NCI-H82 treated with DMSO at 0.1 percent for 48 hours (cell line): ENCODE measurements around the gene QRICH2.
A peak's percentile ranks its signal among the peaks of the same experiment; 100 is the strongest.
"Not testable (repeated sequence)": the region's sequence is repeated elsewhere in the genome, so short reads cannot be mapped to it uniquely, and the experiment has no call there.

ENCODE experiments used
- DNase-seq: peaks from one replicate; lab custom pipeline; 2025; ENCODE audit not compliant: unreplicated experiment; lab: John Stamatoyannopoulos, UW

QRICH2 gene

DNA sequence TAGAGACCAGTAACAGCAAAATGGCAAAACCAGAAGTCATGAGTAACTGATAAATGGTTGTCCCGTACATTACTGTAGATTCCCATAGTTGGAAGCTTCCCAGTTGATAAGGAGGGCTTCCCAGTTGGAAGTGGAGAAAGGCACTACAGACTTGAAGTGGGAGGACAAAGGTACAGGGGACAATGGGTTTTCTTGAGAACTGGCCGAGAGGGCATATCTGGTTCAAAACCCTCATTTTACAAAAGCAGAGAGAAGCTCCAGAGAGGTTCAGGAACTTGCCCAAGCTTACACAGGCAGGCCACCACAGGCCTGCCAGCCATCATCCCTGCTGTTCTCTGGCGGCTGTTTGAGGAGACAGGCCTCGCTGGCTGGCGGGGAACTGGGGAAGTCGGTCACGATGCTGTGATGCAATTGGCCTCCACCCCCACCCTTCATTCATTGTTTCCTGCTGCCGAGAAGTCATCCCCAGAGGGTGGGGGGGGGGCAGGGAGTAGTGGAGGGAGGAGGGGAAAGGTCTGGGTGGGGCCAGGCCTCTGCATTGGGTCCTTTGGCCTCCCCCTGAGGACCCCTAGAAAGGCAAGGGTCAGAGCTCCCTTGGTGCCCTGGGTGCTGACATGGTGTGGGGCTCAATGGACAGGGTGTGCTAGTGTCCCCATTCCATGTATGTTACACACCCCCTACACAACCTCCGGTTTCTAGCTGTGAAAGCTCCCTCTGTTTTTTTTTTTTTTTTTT, 39.9 kb downstream of the QRICH2 start:
- DNase-seq: no peak

DNA sequence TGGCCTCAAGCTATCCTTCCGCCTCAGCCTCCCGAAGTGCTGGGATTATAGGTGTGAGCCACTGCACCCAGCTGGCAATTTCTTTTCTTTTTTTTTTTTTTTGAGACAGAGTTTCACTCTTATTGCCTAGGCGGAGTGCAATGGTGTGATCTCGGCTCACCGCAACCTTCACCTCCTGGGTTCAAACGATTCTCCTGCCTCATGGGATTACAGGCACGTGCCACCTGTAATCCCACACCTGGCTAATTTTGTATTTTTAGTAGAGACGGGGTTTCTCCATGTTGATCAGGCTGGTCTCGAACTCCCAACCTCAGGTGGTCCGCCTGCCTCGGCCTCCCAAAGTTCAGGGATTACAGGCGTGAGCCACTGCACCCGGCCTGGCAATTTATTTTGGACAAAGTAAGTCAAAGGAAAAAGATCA, 40.5 kb downstream of the QRICH2 start:
- DNase-seq: not testable (repeated sequence)

DNA sequence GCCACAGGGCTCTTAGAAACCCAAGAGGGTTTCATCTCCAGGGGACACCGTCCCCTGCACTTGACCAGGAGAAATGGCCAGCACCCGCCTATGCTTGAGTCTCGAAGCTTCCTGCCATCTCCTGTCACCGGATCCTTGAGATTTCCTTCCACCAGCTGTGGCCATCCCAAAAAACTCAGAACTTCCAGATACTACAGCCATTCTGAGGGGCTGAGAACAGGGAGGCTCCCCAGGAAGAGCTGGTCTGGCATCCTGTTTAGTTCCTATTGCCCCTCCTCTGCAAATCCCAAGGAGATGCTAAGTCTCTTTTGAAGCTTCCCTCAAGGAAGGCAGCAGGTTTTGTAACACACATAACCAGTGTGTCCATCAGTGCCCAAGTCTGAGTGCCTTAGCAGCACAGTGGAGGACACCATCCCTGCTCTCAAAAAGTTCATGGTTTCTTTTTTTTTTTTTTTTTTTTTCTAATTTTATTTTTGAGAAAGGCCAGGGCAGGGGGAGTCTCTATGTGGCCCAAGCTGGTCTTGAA, 41.0 kb downstream of the QRICH2 start:
- no peak for DNase-seq

DNA sequence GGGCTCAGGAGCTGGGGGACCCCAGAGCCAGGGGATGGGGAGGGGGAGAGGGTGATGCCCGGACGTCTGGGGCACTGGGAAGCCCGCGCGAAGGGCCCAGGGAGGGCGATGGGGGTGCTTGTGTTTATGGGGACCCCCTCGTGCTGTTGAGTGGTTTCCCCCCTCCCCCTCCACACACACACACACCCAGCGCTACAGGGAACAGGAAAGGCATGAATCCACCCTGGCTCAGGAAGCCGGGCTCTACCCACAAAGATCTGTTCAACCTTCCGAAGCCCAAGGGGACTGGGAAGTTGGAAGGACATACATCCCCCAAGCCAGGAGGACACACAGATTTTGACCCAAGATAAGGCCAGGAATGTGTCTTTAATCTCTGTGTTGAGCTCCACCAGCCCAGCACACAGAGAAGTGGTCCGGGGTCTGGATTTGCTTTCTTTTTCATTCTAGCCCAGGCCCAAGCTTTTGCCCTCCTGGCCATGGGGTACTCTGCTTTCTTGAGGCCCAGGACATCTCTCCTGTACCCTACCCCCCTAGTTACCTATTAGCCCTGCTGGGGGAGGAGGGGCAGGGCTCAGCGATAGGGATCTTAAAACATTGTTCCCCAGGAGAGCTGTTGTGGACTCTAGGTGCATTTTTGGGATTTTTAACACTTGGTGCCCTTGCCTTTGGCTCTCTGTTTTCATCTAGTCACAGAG, 41.7 kb downstream of the QRICH2 start:
- DNase-seq: no peak

DNA sequence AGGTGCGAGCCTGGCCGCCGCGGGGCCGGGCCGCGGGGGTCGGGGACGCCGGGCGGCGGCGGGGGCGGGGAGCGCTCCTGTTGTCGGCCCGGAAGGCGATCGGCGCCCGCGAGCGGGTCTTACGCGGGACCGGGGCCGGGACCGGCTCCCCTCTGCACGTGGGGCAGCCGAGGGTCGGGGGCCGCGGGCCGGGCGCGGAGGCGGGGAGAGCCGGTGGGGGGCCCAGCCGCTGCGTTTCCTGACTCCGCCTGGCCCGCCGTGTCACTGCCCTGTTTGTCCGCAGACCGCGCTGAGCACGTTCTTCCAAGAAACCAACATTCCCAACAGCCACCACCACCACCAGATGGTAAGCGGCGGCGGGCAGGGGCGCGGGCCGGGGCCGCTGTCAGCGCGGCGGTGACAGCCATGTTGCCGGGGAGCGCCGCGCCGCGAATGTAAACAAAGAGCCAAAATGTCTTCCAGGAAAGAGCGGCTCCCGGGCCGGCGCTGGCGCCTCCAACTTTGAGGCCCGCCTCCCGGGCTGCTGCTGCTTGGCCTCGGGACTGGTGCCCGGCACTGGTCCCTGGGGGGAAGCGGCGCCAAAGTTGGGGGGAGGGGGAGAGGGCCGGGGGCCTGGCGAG, 42.3 kb downstream of the QRICH2 start:
- DNase-seq: no peak

DNA sequence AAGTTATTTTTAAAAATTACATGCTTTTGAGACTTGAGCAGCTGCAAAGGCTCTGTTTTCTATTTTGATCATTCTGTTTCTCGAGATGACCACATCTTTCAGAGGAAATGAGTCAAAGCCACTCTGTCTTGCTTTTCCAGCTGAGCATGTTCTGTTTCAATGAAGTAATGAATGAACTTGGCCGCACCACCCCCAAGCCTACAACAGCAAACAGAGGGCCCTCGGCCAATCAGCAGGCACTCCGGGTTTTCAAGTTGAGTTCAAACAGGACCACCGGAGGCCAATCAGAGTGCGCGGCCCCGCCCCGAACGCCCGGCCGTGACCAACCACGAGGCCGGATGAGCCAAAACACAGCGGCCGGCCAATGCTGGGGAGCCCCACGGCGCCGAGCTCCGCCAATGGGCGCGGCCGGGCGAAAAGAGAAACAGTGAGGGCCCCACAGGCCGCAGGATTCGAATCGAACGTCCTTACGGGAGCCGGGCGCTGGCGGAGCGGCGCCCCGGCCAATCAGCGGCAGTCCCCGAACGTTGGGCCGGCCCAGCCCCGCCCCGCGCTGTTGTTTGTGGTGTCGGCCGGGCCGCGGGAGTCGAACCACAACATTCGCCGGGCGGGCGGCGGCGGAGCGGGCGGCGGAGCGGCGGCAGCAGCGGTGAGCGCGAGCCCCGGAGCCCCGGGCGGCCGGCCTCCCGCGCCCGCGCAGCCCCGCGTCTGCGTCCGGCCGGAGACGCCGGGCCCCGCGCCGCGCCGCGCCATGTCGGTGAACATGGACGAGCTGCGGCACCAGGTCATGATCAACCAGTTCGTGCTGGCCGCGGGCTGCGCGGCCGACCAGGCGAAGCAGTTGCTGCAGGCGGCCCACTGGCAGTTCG, 43.1 kb downstream of the QRICH2 start, which contains the start of gene UBALD2:
UBALD2 (plus strand) TSS at position 594 of the 869 bp plus-strand sequence; CDS start at position 752, 158 bp downstream.
- peak; percentile 95 for DNase-seq

DNA sequence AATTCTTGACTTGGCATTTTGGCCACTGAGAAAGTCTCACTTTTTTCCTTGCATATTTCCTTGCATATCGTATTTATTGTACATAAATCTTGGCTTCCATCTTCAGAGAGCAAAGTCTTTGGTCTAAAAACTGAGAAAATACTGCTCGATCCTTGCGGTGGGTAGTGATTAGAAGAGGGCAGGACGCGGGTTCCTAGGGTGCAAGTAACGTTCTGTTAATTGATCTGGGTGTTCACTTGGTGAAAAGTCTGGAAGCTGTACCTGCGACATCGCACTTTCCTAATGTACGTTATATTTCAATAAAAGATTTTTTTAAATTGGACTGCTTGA, 43.7 kb downstream of the QRICH2 start:
- no peak for DNase-seq

DNA sequence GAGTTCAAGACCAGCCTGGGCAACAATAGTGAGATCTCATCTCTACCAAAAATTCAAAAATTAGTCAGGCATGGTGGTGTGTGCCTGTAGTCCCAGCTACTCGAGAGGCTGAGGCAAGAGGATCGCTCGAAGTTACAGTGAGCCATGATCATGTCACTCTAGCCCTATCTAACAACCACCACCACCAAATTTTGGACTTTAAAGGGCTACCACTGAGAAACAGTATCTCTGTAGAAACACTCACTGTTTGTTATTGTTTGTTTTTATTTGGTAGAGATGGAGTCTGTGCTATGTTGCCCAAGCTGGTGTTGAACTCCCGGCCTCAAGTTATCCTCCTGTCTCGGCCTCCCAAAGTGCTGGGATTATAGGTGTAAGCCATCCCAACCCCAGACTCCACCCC, 44.2 kb downstream of the QRICH2 start:
- DNase-seq: no peak

DNA sequence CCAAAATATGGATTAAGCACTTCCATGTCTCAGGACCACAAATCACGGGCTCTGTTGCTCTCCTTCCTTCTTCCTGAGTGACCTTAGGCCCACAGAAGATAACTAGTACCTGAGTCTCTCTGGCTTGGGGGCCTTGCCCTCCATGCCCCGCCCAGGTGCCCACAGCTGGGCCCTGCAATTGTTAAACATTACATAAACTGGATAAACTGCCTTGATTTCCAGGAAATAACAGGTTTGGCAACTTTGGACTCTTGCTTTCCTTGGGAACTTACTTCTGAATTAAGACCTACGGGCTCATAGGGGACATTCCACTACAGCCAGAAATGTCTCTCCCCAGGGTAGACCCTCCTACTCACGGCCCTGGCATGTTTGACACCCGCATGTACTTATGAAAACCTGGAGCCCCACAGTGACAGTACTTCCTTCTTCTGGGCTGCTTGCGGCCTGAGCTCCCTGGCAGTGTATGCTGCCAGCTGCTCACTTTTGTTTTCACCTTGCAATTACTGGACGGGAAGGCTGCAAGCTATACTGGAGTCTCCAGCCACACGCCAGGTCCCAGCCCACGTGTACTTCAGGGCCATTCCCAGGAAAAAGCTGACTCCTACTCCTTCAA, 45.2 kb downstream of the QRICH2 start:
- no peak for DNase-seq

DNA sequence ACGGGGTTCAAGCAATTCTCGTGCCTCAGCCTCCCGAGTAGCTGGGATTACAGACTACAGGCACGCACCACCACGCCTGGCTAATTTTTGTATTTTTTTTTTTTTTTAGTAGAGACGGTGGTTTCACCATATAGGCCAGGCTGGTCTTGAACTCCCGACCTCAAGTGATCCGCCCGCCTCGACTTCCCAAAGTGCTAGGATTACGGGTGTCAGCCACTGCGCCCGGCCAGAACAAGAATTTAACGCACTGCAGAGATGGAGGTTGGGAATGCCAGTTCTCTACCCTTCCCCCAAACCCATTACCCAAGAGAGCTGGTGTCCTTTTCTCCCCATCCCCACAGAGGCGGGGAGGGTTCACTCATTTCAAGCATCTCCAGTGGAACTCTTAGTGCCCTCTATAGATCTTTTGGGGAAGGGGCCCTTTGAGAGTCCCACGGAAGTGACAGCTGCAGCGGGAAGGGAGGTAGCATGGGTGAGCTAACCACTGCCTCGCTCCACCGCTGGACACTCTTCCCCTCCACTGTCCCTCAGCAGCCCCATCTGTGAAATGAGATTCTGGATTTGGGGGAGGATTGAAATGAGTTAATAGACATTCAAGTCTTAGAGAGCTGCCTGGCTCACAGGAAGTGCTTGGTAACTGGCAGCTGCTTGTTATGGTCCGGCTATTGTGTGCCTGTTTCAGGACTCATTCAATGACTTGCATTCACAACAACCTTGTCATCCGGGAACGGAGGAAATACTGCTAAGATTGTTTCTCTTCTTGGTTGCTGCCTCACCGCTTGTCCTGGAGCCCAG, 46.5 kb downstream of the QRICH2 start:
- DNase-seq: no peak

DNA sequence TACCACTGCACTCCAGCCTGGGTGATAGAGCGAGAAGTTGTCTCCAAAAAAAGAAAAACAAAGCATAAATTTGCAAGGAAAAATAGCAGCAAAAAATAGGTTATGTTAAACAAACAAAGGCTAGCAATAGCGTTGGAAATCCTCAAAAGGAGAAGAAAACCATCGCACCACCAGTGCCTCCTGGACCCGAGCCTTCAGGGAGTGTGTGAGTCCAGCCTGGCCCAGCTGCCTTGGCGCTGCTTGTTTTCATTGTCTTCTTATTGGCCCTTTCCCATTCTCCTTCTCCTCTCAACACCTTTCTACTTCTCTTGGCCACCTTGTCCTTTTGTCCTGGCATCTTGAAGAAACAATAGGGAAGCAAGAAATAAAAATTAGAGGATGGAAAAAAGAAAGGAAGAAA, 47.4 kb downstream of the QRICH2 start:
- DNase-seq: no peak

DNA sequence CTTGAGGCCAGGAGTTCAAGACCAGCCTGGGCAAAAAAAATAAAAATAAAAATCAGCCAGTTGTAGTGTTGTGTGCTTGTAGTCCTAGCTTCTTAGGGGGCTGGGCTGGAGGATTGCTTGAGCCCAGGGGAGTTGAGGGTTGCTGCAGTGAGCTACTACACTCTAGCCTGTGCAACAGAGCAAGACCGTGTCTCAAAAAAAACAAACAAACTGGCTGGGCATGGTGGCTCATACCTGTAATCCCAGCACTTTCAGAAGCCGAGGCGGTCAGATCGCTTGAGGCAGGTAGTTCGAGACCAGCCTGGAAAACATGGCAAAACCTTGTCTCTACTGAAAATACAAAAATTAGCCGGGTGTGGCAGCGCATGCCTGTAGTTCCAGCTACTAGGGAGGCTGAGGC, 47.9 kb downstream of the QRICH2 start:
- DNase-seq: no peak

DNA sequence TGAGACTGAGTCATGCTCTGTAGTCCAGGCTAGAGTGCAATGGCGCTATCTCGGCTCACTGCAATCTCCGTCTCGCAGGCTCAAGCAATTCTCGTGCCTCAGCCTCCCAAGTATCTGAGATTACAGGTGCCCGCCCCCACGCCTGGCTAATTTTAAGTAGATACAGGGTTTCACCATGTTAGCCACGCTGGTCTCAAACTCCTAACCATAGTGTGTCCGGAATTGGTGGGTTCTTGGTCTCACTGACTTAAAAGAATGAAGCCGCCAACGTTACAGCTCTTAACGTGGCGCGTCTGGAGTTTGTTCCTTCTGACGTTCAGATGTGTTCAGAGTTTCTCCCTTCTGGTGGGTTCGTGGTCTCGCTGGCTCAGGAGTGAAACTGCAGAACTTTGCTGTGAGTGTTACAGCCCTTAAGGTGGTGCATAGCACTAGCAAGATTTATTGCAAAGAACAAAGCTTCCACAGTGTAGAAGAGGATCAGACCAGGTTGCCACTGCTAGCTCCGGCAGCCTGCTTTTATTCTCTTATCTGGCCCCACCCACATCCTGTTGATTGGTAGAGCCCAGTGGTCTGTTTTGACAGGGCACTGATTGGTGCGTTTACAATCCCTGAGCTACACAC, 51.5 kb downstream of the QRICH2 start:
- not testable (repeated sequence) for DNase-seq

DNA sequence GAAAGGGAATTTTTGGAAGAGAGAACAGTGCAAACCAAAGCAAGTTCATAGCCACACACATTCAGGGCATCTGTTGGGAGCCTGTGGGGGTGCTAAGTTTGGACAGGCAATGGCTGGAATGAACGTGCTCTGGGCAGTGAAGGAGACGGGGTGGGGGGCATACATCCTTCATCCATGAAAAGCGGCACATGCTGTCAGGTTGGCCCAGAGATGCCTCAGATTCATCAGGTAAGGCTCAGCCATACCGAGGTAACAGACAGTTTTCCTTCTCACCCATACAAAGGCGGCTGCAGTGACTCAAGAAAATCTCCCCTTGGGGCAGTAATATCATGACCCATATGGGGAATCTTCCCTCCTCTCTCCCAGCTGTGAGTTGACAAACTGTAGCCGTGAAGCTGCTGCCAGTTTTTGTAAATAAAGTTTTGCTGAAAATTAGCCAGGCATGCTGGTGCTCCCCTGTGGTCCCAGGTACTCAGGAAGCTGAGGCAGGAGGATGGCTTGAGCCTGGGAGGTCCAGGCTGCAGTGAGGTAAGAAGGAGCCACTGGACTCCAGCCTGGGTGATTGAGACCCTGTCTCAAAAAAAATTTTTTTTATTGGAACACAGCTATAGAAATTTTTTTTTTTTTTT, 52.2 kb downstream of the QRICH2 start:
- no peak for DNase-seq

DNA sequence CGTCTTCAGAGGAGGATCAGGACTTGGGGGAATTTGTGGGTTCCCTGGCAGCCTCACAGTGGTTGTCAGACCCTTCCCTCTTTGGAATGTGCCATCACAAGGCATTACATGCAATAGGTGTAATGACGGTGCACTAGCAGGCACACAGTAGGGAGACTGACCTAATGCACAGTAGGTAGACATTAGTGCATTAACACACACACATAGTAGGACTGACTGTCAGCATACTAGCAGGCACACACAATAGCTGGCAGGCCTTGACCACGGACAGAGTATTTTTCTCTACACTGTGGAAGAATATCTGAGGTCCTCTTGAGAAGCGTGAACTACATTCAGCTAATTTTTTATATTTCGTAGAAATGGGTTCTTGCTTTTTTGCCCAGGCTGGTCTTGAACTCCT, 53.8 kb downstream of the QRICH2 start:
- DNase-seq: no peak

DNA sequence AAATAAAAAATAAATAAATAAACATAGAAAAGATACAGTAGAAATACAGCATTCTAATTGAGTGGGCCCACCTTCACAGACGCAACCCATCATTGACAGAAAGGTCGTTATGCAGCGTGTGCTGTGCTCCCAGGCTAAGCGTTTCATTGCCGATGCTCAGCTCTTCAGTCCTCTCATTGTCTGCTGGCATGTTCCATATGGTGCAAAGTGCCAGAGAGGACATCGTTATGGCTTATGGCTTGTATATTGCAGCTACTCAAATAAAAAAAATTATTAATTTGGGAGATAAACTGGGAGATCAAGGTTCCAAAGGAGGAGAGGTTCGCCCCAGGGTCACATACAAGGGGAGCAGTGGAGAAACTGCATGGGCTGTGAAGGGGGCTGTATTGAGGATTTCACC, 54.2 kb downstream of the QRICH2 start:
- DNase-seq: no peak

DNA sequence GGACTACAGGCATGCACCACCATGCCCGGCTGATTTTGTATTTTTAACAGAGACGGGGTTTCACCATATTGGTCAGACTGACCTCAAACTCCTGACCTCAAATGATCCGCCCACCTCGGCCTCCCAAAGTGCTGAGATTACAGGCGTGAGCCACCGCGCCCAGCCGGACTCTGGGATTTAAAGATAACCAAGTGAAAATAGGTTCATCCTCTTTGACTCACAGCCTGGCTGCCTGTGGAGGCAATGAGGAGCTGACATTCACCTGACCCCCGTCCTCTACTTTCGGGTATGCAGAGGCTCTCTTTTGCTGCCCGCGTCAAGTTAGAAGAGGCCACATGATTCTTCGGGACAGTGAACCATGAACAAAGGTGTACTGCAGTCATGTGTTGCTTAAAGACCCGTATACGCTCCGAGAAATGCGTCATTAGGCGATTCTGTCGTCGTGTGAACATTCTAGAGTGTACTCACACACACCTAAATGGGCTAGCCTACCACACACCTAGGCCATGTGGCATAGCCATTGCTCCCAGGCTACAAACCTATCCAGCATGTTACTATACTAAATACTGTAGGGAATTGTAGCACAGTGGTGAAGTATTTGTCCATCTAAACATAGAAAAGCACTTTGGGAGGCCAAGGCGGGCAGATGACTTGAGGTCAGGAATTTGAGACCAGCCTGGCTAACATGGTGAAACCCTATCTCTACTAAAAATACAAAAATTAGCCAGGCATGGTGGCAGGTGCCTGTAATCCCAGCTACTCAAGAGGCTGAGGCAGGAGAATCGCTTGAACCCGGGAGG, 54.9 kb downstream of the QRICH2 start:
- not testable (repeated sequence) for DNase-seq
